ENCODE measurements around the gene GABRG2. TPM values are rescaled to one million over a fixed set of nuclear protein-coding genes. Genes with fewer than 3 reads are reported as not detected.

GABRG2 gene
- total RNA-seq, 1 experiment from 2014 or later: not detected

DNA sequence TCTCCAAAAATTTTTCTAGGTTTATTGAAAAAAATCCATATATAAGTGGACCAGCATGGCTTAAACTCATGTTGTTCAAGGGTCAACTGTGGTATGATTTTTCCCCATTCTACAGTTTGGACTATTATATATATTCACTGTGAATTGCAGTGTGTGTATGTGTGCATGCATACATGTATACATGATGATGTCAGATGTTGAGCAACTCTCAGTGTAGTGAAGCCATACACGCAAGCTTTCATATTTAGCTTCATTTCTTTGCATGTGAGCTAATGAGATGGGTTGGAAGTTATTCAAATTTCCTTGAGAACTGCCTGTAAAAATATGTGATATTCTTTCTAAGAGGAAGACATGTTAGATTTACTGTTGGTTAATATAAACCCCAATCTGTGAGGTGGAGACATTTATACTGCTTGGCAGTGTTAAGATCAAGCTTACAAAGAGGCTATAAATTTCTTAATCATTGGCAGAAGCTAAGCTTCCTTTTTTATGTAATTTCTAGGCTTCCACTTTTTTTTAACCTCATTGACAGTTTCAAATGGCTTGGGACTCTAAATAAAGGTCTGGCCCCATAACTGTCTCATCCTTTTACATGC lies 134.8 kb downstream of the GABRG2 start:
- POLR2A ChIA-PET: no interaction called here
- no peak overlapping the region for H3K4me3 ChIP-seq (ENCODE audit: low read depth in 2 of 2, low read length in 2 of 2)
- intact Hi-C loops (cut with micrococcal nuclease; ENCODE audit: unreplicated experiment) (no loop called here), in situ Hi-C loops (cut with HindIII; ENCODE audit: low pct_unique_long_range_greater_than_20kb, low sequenced_read_pairs) (no loop called here)
- no peak for TF ChIP-seq POLR2AphosphoS5 (IDR thresholded peaks at IDR 0.05; ENCODE audit: low read depth, low read length)
- TF ChIP-seq, protein P1, sequence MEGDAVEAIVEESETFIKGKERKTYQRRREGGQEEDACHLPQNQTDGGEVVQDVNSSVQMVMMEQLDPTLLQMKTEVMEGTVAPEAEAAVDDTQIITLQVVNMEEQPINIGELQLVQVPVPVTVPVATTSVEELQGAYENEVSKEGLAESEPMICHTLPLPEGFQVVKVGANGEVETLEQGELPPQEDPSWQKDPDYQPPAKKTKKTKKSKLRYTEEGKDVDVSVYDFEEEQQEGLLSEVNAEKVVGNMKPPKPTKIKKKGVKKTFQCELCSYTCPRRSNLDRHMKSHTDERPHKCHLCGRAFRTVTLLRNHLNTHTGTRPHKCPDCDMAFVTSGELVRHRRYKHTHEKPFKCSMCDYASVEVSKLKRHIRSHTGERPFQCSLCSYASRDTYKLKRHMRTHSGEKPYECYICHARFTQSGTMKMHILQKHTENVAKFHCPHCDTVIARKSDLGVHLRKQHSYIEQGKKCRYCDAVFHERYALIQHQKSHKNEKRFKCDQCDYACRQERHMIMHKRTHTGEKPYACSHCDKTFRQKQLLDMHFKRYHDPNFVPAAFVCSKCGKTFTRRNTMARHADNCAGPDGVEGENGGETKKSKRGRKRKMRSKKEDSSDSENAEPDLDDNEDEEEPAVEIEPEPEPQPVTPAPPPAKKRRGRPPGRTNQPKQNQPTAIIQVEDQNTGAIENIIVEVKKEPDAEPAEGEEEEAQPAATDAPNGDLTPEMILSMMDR (IDR thresholded peaks at IDR 0.05): no peak
- ATAC-seq (no peak), DNase-seq (ENCODE audit: low read depth, low spot score) (no peak)
- H3K27ac ChIP-seq (ENCODE audit: low read length): no peak overlapping the region
- no TSS peak for BruUV-seq (replicated peaks)
- H3K27me3 ChIP-seq (ENCODE audit: control insufficient read depth, insufficient read depth, low read length): no peaks in the 10 kb centered on the region
- H3K4me1 ChIP-seq (ENCODE audit: control insufficient read depth, insufficient read depth, low read length): no peaks in the 10 kb centered on the region
- no peaks in the 10 kb centered on the region for H3K9me3 ChIP-seq (ENCODE audit: control insufficient read depth, insufficient read depth, low read depth, low read length)
- CTCF ChIA-PET: no interaction called here
- H3K36me3 ChIP-seq (ENCODE audit: control insufficient read depth, insufficient read depth, low read length): no peaks in the 10 kb centered on the region

Other genes with a start within 250 kb of the GABRG2 start
- not detected for gene GABRA1, start 219.7 kb upstream of the GABRG2 start, total RNA-seq (2021; ENCODE audit: unreplicated experiment)